Endothelial cell of umbilical vein (primary cell): ENCODE results near the gene FGD3. TPM values are rescaled to one million over a fixed set of nuclear protein-coding genes. Genes with fewer than 3 reads are reported as not detected.

ENCODE experiments used
- BruUV-seq: library from RNA; stranded (reverse); fragments of 400-500 nt; replicated peaks from 2 replicates; lab custom pipeline; 2021; lab: Mats Ljungman, UMichigan
- CTCF ChIA-PET: fragments of 300-600, 350-600 bp; sonication (Branson Sonifier 250); formaldehyde crosslinking; loops from one replicate; lab custom pipeline; 2021; ENCODE audit warnings: antibody characterized with exemption, inconsistent platforms; lab: Charles Lee
- POLR2A ChIA-PET: fragments of 300-600, 350-600 bp; sonication (Branson Sonifier 250); formaldehyde crosslinking; loops from one replicate; lab custom pipeline; 2021; ENCODE audit warnings: antibody characterized with exemption, inconsistent platforms; lab: Charles Lee
- DNase-seq: peaks from one replicate; pipeline ENCODE4 v3.0.0-alpha.2; 2011; ENCODE audit warnings: low read depth, low spot score
- FAIRE-seq: peaks from 2 replicates; lab custom pipeline; 2011; peaks lifted over from hg19 to GRCh38; lab: Jason Lieb, UNC
- H2AFZ ChIP-seq: 2 replicates; pipeline ENCODE4 v1.6.0; 2012; ENCODE audit warnings: low read depth, low read length, control low read depth, inconsistent platforms
- H3K27ac ChIP-seq: 2 replicates; pipeline ENCODE4 v1.5.1; 2011; ENCODE audit warnings: low read depth, mild to moderate bottlenecking, control low read depth, low read length, moderate library complexity; ENCODE audit not compliant: insufficient read depth
- H3K27me3 ChIP-seq, 2 experiments: 2 replicates each; pipeline versions ENCODE4 v1.6.0 to v1.6.1; 2011; ENCODE audit warnings: low read length in 2 of 2, mixed read lengths in 1 of 2; ENCODE audit not compliant: control insufficient read depth in 2 of 2, insufficient read depth in 2 of 2
- H3K36me3 ChIP-seq, 2 experiments: 2 replicates in 1 of 2; 3 replicates in 1 of 2; pipeline ENCODE4 v1.5.1; 2011; ENCODE audit warnings: low read length in 2 of 2, mild to moderate bottlenecking in 1 of 2, moderate library complexity in 1 of 2; ENCODE audit not compliant: control insufficient read depth in 2 of 2, insufficient read depth in 2 of 2; ENCODE audit errors: extremely low read depth in 1 of 2
- H3K4me1 ChIP-seq: 3 replicates; pipeline ENCODE4 v1.5.1; 2011; ENCODE audit warnings: mild to moderate bottlenecking, low read length; ENCODE audit not compliant: control insufficient read depth, insufficient read depth; ENCODE audit errors: extremely low read depth
- H3K4me2 ChIP-seq: 2 replicates; pipeline ENCODE4 v1.6.1; 2011; ENCODE audit warnings: low read length, control low read depth, mixed read lengths; ENCODE audit not compliant: insufficient read depth
- H3K4me3 ChIP-seq, 3 experiments: fragments of 200-600 bp in 1 of 3; sonication (generic), shearing (Covaris generic) in 1 of 3; replicated peaks in 1 of 3; 2 replicates each; pipeline ENCODE4 v1.5.1; 2011 to 2016; ENCODE audit warnings: control low read depth in 3 of 3, low read length in 3 of 3, mild to moderate bottlenecking in 2 of 3, inconsistent platforms in 1 of 3, low read depth in 1 of 3, moderate library complexity in 1 of 3; ENCODE audit not compliant: insufficient read depth in 1 of 3
- H3K79me2 ChIP-seq: 2 replicates; pipeline ENCODE4 v1.6.0; 2012; ENCODE audit warnings: low read length, inconsistent platforms; ENCODE audit not compliant: control insufficient read depth, insufficient read depth
- H3K9ac ChIP-seq: replicated peaks from 2 replicates; pipeline ENCODE3; 2011; ENCODE audit warnings: low read length, control low read depth; ENCODE audit not compliant: insufficient read depth; ENCODE audit errors: extremely low read depth
- H3K9me1 ChIP-seq: replicated peaks from 3 replicates; pipeline ENCODE4 v1.6.0; 2011; ENCODE audit warnings: mild to moderate bottlenecking, low read length; ENCODE audit not compliant: control insufficient read depth, insufficient read depth; ENCODE audit errors: extremely low read depth
- H3K9me3 ChIP-seq: replicated peaks from 2 replicates; pipeline ENCODE4 v1.5.1; 2012; ENCODE audit warnings: low read length, inconsistent platforms; ENCODE audit not compliant: control insufficient read depth, insufficient read depth
- H4K20me1 ChIP-seq: replicated peaks from 2 replicates; pipeline ENCODE3; 2011; ENCODE audit warnings: mild to moderate bottlenecking, low read length; ENCODE audit not compliant: control insufficient read depth, insufficient read depth; ENCODE audit errors: extremely low read depth
- CTCF ChIP-seq, 2 donors: IDR thresholded peaks; 1 replicate in 1 of 2; 2 replicates in 1 of 2; pipeline ENCODE4 v1.5.1; 2011; ENCODE audit warnings: low read length in 2 of 2, mild to moderate bottlenecking in 2 of 2, moderate library complexity in 2 of 2, control low read depth in 1 of 2, inconsistent platforms in 1 of 2, low read depth in 1 of 2; ENCODE audit not compliant: insufficient read depth in 1 of 2; ENCODE audit errors: extremely low read depth in 1 of 2
- EZH2 ChIP-seq: IDR thresholded peaks from 2 replicates; pipeline ENCODE4 v1.6.1; 2012; ENCODE audit warnings: borderline replicate concordance, low read depth, mild to moderate bottlenecking, moderate library complexity, low read length, inconsistent platforms; ENCODE audit not compliant: severe bottlenecking
- FOS ChIP-seq: IDR thresholded peaks from 2 replicates; pipeline ENCODE4 v1.6.1; 2011; ENCODE audit warnings: mild to moderate bottlenecking, low read length, moderate library complexity, borderline replicate concordance; ENCODE audit not compliant: insufficient read depth
- GATA2 ChIP-seq: IDR thresholded peaks from 2 replicates; pipeline ENCODE4 v1.7.0; 2011; ENCODE audit warnings: low read depth, mild to moderate bottlenecking, moderate library complexity, mixed read lengths, low read length; ENCODE audit not compliant: insufficient read length, insufficient read depth
- JUN ChIP-seq: IDR thresholded peaks from 2 replicates; pipeline ENCODE4 v1.6.1; 2011; ENCODE audit warnings: borderline replicate concordance, low read depth; ENCODE audit not compliant: insufficient read length, insufficient read depth
- MAX ChIP-seq: IDR thresholded peaks from 2 replicates; pipeline ENCODE4 v1.6.1; 2011; ENCODE audit not compliant: insufficient read depth, insufficient read length
- MYC ChIP-seq: IDR thresholded peaks from one replicate; pipeline ENCODE4 v1.6.1; 2011; ENCODE audit warnings: mild to moderate bottlenecking, low read depth, low read length
- POLR2A ChIP-seq: IDR thresholded peaks from 2 replicates; pipeline ENCODE4 v1.6.1; 2012; ENCODE audit warnings: low read depth, mild to moderate bottlenecking, control low read depth, low read length
- POLR2AphosphoS5 ChIP-seq: IDR thresholded peaks from 2 replicates; pipeline ENCODE4 v1.6.1; 2012; ENCODE audit warnings: low read depth, mild to moderate bottlenecking, control low read depth, low read length, moderate library complexity; ENCODE audit not compliant: insufficient read depth
- dilution Hi-C: fragments of 300-500 bp; cut with MboI; formaldehyde crosslinking; loops from one replicate; pipeline ENCODE4 v1.15.0; 2019; ENCODE audit warnings: low sequenced_read_pairs; ENCODE audit not compliant: extremely low pct_ligation_motif_present
- intact Hi-C: fragments of 100-400 bp; cut with micrococcal nuclease; formaldehyde crosslinking; loops from one replicate; pipeline ENCODE4 v1.10.0; 2022
- polyA plus RNA-seq, 4 experiments: library from polyadenylated mRNA; depleted of rRNA in 3 of 4; stranded (reverse) in 3 of 4; unstranded in 1 of 4; fragments of >200 nt; gene quantifications; 2 replicates each; pipeline versions ENCODE4 v1.2.1 to v1.2.3, GENCODE V29; 2011 to 2012; ENCODE audit warnings: missing spikeins in 1 of 4
- total RNA-seq: library from RNA; stranded (reverse); gene quantifications from 2 replicates; pipeline ENCODE4 v1.2.3, GENCODE V29; 2021

FGD3 gene
- total and polyA plus RNA-seq, 2 donors (not counting 3 experiments of a cell fraction or from before 2014, with no cell fraction given): not detected

GRCh38 chr9:93057703-93058354 lies 110.5 kb downstream of the FGD3 start:
- Histone ChIP-seq H3K27ac (no peak overlapping the region), H3K4me1 (no peaks in the 10 kb centered on the region), H3K27me3 (peaks cover 0 to 2% of the 10 kb centered on the region in 2 experiments), H3K9me3 (no peaks in the 10 kb centered on the region), H3K4me3 (no peak overlapping the region), H3K4me2 (no peak overlapping the region), H4K20me1 (no peaks in the 10 kb centered on the region), H3K9me1 (no peaks in the 10 kb centered on the region), H3K9ac (no peak overlapping the region), H3K36me3 (no peaks in the 10 kb centered on the region), H2AFZ (no peak overlapping the region), H3K79me2 (no peaks in the 10 kb centered on the region)
- no peak for DNase-seq
- intact Hi-C loops (loop anchor here (5.0 kb wide), 1 partner anchor 34 kb away; no protein-coding TSS in a partner anchor), dilution Hi-C loops (no loop called here)
- ChIA-PET POLR2A (no interaction called here), CTCF (interaction anchor here (1.5 kb wide), 1 partner anchor 54 kb away, joined by 3 read pairs; no protein-coding TSS in a partner anchor)
- FAIRE-seq: no peak
- BruUV-seq: no TSS peak
- TF ChIP-seq FOS: no peak
- TF ChIP-seq JUN: no peak
- no peak for TF ChIP-seq POLR2A
- no peak for TF ChIP-seq EZH2
- no peak for TF ChIP-seq CTCF (IDR thresholded peaks at IDR 0.05; ENCODE audit: extremely low read depth in 1 of 2, insufficient read depth in 1 of 2, low read depth in 1 of 2, low read length in 2 of 2)
- no peak for TF ChIP-seq MAX
- no peak for TF ChIP-seq POLR2AphosphoS5
- TF ChIP-seq MYC: no peak
- no peak for TF ChIP-seq GATA2
